Muscle of leg (tissue), 11 donors: ENCODE results near the gene TBC1D2B. TPM values are rescaled to one million over a fixed set of nuclear protein-coding genes. Genes with fewer than 3 reads are reported as not detected.

ENCODE experiments used
- DNase-seq: peaks from one replicate; pipeline ENCODE4 v3.0.0; 2013
- H3K27ac ChIP-seq: one replicate; pipeline ENCODE4 v1.5.1; 2013; ENCODE audit warnings: mild to moderate bottlenecking, low read length, control low read depth
- H3K27me3 ChIP-seq: one replicate; pipeline ENCODE4 v1.6.1; 2013; ENCODE audit warnings: low read length; ENCODE audit not compliant: control insufficient read depth, insufficient read depth
- H3K36me3 ChIP-seq: one replicate; pipeline ENCODE4 v1.6.1; 2013; ENCODE audit warnings: low read length; ENCODE audit not compliant: control insufficient read depth, insufficient read depth
- H3K4me1 ChIP-seq: one replicate; pipeline ENCODE4 v1.6.1; 2013; ENCODE audit warnings: low read length; ENCODE audit not compliant: control insufficient read depth, insufficient read depth
- H3K4me3 ChIP-seq: one replicate; pipeline ENCODE4 v1.5.1; 2013; ENCODE audit warnings: low read length, control low read depth
- H3K9me3 ChIP-seq: replicated peaks from 2 replicates; pipeline ENCODE4 v1.6.1; 2013; ENCODE audit warnings: low read depth, low read length; ENCODE audit not compliant: control insufficient read depth
- WGBS: methylation state at CpG from one replicate; pipeline ENCODE4 v1.1.5; 2013; ENCODE audit warnings: missing lambda C conversion rate; ENCODE audit not compliant: insufficient coverage; 5-methylcytosine and 5-hydroxymethylcytosine counted together
- polyA plus RNA-seq, 8 donors: library from polyadenylated mRNA; unstranded; fragments of 120-200 nt; gene quantifications; one replicate each; pipeline versions ENCODE4 v1.2.1 to v1.2.3, GENCODE V29; 2013; ENCODE audit warnings: inconsistent platforms in 1 of 8, low replicate concordance in 1 of 8; ENCODE audit not compliant: insufficient read length in 8 of 8, insufficient read depth in 1 of 8
- total RNA-seq: library from RNA; stranded (reverse); fragments of 120-200 nt; gene quantifications from one replicate; pipeline ENCODE4 v1.2.4, GENCODE V29; 2013

TBC1D2B gene
- total and polyA plus RNA-seq, 9 donors = 21.5 to 38.4 (median 29.8) TPM

DNA sequence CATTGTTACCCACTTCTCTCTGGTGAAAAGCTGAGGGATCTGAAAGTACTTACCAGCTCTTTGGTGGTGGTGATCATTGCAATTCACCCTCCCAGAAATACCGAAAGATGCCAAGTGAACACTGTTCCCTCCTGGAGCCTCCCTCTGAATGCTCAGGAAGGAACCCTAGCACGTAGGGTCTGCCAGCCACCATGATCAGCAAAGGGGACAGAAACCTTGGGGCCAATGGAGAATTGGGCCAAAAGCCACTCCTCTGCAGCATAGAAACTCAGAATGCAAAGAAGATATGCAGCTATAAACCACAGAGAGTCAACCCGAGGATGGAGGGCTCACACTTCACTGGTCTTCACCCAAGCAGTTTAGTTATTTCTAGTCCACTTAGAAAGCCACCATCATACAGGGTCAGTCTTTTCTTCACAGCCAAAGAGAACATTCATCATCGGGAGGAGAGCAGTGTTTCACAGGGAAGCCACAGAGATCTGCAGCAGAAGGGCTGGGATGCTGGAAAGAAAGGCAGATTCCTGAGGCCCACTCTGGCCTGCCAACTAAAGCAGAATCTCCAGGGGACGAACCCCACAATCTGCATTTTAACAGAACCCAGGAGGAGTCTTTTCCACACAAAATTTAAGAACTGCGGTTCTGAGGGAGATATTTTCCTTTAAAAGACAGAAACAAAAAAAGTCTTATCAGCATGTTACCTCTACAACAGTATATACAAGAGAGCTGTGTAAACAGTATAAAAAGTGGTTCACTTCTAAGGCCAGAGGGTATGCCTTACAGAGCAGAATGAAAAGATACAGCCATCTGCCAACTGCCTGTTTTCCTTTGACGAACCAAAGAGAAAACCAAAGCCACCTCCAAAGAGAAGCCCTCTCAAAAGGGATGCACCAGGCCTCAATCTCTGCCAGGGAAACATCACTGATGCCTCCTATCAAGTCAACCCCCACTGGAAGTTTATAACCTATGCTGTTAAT is 11.3 kb downstream of the TBC1D2B start:
- WGBS = 50% methylated on average over 1 of the region's 7 CpGs
- H3K9me3 ChIP-seq = no peaks in the 10 kb centered on the region
- H3K36me3 ChIP-seq = no peaks in the 10 kb centered on the region
- no peak overlapping the region for H3K4me3 ChIP-seq
- H3K27me3 ChIP-seq = no peaks in the 10 kb centered on the region
- DNase-seq = no peak
- peak overlapping the region; percentile 90 for H3K27ac ChIP-seq
- H3K4me1 ChIP-seq = peaks cover 65% of the 10 kb centered on the region

DNA sequence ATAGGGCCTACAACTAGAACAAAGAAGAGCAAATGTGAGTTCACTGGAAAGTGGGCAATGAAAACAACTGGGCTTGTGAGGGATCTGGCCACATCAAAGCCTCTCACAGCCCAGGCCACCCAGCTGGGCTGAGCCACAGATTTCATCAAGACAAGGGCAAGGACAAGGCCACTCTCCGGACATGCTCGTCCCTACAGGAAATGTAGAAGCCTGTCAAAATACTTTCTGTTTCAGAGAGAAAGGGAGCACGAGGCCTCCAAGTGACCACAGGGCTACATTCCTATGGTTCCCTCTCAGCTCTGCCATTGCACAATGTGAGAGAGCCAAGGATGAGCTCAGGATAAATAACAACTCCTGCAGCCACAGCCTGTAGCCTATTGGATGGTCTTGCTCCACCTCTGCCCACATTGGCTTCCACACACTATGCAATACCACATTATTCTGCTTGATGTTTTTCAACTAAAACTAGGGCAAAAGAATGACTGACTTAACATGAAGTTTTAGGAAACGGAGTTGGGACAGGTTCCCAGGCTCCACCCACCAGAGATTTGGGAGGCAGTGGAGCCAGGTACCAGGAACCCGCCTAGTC is 12.1 kb downstream of the TBC1D2B start:
- no peak overlapping the region for H3K4me3 ChIP-seq
- 33% methylated on average over 3 of the region's 5 CpGs for WGBS
- peaks cover 63% of the 10 kb centered on the region for H3K4me1 ChIP-seq
- peak overlapping the region; percentile 90 for H3K27ac ChIP-seq
- no peaks in the 10 kb centered on the region for H3K27me3 ChIP-seq
- DNase-seq = peak; percentile 75
- H3K9me3 ChIP-seq = no peaks in the 10 kb centered on the region
- no peaks in the 10 kb centered on the region for H3K36me3 ChIP-seq

- Histone ChIP-seq H3K4me3 (no peak overlapping the region), H3K27ac (peak overlapping the region; percentile 90), H3K4me1 (peaks cover 59% of the 10 kb centered on the region), H3K36me3 (no peaks in the 10 kb centered on the region), H3K9me3 (no peaks in the 10 kb centered on the region), H3K27me3 (no peaks in the 10 kb centered on the region)
- no CpG with 5 or more reads among the region's 2 CpGs for WGBS
- DNase-seq = peak; percentile 93
Observed at GRCh38 chr15:78064544-78064943, 13.0 kb downstream of the TBC1D2B start.

GRCh38 chr15:78063970-78064385 is 13.5 kb downstream of the TBC1D2B start:
- DNase-seq = peak; percentile 59
- 40% methylated on average over 3 of the region's 5 CpGs for WGBS
- H3K9me3 ChIP-seq = no peaks in the 10 kb centered on the region
- H3K27ac ChIP-seq = peak overlapping the region; percentile 90
- H3K27me3 ChIP-seq = no peaks in the 10 kb centered on the region
- H3K4me1 ChIP-seq = peaks cover 60% of the 10 kb centered on the region
- H3K4me3 ChIP-seq = no peak overlapping the region
- no peaks in the 10 kb centered on the region for H3K36me3 ChIP-seq

- Histone ChIP-seq H3K4me3 (no peak overlapping the region), H3K4me1 (peaks cover 60% of the 10 kb centered on the region), H3K27me3 (no peaks in the 10 kb centered on the region), H3K36me3 (no peaks in the 10 kb centered on the region), H3K9me3 (no peaks in the 10 kb centered on the region), H3K27ac (peak overlapping the region; percentile 90)
- DNase-seq = no peak
Observed at GRCh38 chr15:78063217-78063616, 14.3 kb downstream of the TBC1D2B start.

DNA sequence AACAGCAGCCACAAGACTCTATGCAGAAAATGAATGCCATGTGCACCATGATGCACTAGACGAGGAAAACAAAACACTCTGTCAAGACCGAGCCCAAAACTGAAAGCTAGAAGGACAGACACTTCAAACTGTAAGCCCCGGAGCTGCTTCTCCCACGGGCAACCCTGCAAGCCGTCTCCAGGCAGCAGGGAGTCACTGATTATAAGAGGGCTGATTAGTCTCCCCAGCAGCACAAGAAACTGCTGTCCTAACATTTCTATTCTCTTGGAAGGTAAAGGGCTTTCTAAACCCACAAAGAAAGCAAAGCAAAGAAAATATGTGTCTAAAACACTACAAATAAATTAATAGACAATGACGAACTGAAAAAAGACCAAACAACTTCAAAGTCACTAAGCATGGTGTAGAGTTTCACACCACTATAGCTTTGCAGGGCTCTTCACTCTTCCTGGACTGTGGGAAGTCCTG is 15.5 kb downstream of the TBC1D2B start:
- DNase-seq = no peak
- no peaks in the 10 kb centered on the region for H3K27me3 ChIP-seq
- no peaks in the 10 kb centered on the region for H3K36me3 ChIP-seq
- H3K9me3 ChIP-seq = no peaks in the 10 kb centered on the region
- 0% methylated on average over 2 of the region's 6 CpGs for WGBS
- H3K4me1 ChIP-seq = peaks cover 59% of the 10 kb centered on the region
- peak overlapping the region; percentile 67 for H3K27ac ChIP-seq
- no peak overlapping the region for H3K4me3 ChIP-seq

DNA sequence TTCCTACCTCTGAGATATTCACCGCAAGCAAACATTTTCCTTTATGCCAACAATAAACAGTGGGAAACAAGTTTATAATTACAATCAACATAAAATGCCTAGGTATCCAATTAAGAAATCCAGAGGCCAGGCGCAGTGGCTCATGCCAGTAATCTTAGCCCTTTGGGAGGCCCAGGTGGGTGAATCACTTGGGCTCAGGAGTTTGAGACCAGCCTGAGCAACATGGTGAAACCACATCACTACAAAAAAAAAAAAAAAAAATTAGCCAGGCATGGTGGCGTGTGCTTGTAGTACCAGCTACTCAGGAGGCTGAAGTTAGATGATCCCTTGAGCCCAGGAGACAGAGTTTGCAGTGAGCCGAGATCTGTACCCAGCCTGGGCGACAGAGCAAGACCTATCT is 17.3 kb downstream of the TBC1D2B start:
- Histone ChIP-seq H3K27ac (peak overlapping the region; percentile 45), H3K27me3 (no peaks in the 10 kb centered on the region), H3K36me3 (no peaks in the 10 kb centered on the region), H3K9me3 (no peaks in the 10 kb centered on the region), H3K4me1 (peaks cover 60% of the 10 kb centered on the region), H3K4me3 (no peak overlapping the region)
- 96% methylated on average over 4 of the region's 5 CpGs for whole genome bisulfite sequencing
- no peak for DNase-seq

- no peaks in the 10 kb centered on the region for H3K27me3 ChIP-seq
- no peak overlapping the region for H3K4me3 ChIP-seq
- no peaks in the 10 kb centered on the region for H3K36me3 ChIP-seq
- WGBS = 61% methylated on average over 2 of the region's 3 CpGs
- peak overlapping the region; percentile 45 for H3K27ac ChIP-seq
- no peaks in the 10 kb centered on the region for H3K9me3 ChIP-seq
- H3K4me1 ChIP-seq = peaks cover 57% of the 10 kb centered on the region
- DNase-seq = peak; percentile 63
Observed at GRCh38 chr15:78059110-78059839, 18.2 kb downstream of the TBC1D2B start.

DNA sequence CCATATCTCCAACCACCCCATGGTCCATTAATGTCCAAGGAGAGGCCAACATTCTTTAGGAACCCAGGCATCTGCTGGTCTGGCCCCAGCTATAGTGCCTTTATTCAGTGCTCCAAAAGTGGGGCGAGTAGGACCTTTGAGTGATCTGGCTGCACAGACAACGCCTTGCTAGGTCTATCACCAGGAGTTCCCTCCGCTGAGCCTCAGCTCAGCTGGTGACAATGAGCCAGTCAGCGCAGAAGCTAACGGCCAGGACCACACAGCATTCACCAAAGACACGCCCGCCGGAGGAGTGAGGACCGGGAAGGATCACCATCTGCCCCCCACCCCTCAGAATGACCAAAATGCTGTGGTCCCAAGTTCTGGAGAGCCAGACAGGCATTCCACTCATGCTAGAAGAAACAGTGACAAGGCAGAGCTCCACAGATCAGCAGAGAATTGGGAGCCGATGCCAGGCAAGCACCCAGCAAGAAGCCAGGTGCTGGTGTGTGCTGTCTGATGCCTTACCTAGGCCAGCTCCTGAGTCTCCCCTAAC is 19.0 kb downstream of the TBC1D2B start:
- Histone ChIP-seq H3K36me3 (peaks cover 5% of the 10 kb centered on the region), H3K27me3 (no peaks in the 10 kb centered on the region), H3K4me1 (peaks cover 51% of the 10 kb centered on the region), H3K4me3 (no peak overlapping the region), H3K27ac (no peak overlapping the region), H3K9me3 (no peaks in the 10 kb centered on the region)
- 88% methylated on average over 6 of the region's 10 CpGs for WGBS
- DNase-seq = no peak

DNA sequence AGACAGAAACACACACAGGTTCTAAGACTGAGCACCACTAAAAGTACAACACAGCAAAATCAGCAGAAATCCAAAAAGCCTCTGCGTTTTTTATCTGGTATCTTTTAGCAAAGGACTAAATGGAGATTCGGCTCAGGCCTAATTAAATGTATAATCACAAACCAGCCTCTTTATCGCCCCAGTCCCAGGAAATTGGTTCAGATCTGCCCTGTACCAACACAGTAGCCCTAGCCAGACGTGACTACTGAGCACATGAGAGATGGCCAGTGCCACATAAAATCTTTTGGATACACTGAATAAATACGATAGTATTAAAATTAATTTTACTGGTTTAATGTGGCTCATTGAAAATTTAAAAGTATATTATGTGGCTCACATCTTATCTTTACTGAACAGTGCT is 19.7 kb downstream of the TBC1D2B start:
- Histone ChIP-seq H3K27ac (no peak overlapping the region), H3K27me3 (no peaks in the 10 kb centered on the region), H3K9me3 (no peaks in the 10 kb centered on the region), H3K36me3 (peaks cover 9% of the 10 kb centered on the region), H3K4me3 (no peak overlapping the region), H3K4me1 (peaks cover 52% of the 10 kb centered on the region)
- WGBS = no CpG with 5 or more reads among the region's 5 CpGs
- DNase-seq = no peak
